CD4-positive, alpha-beta T cell treated with Interleukin-15 for 1 hour (primary cell): ENCODE measurements around the gene DENND1C.

Experiments used
- DNase-seq: peaks from one replicate; pipeline ENCODE4 v3.0.0-alpha.2; 2020

DENND1C gene

GRCh38 chr19:6503407-6504201, 22.0 kb upstream of the DENND1C start:
- no peak for DNase-seq

GRCh38 chr19:6501740-6502648, 20.4 kb upstream of the DENND1C start, which contains the start of gene TUBB4A:
Gene TUBB4A, minus strand, starts transcription at chr19:6502309. Its CDS starts 97 bp downstream, at chr19:6502212.
- DNase-seq: peak; percentile 30

GRCh38 chr19:6500837-6501739, 19.5 kb upstream of the DENND1C start:
- DNase-seq: no peak

- no peak for DNase-seq
Measured at GRCh38 chr19:6499052-6499790, 17.6 kb upstream of the DENND1C start.

DNA sequence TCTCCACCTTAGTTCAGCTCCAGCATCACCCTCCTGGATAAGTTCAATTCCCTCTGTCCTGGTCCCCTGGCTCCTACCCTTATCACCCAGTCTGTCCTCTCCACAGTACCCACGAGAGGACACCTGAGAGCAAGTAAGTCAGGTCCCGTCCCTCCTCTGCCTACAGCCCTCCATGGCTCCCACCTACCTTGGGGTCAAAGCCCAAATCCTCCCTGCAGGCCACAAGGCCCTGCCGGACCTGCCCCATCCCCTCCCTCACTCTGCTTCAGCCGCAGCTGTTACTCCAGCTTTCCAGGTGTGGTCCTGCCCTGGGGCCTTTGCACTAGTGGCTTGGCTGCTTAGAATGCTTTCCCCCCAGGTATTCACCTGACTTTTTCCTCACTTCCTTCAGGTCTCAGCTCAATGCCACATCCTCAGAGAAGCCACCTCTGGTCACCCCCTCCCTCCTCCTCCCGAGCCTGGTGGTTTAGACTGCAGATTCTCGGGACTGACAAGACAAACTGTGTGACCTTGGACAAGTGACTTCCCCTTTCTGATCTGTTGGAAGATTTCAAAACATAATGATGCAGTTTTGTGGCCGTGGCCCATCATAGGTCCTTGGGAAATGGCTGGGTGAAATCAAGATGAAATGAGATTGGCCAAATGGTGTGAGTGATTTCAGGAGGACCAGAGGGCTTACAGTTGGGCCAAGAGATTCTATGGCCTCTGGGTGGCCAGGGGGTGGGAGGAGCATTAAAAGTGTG, 16.9 kb upstream of the DENND1C start:
- DNase-seq: no peak

DNA sequence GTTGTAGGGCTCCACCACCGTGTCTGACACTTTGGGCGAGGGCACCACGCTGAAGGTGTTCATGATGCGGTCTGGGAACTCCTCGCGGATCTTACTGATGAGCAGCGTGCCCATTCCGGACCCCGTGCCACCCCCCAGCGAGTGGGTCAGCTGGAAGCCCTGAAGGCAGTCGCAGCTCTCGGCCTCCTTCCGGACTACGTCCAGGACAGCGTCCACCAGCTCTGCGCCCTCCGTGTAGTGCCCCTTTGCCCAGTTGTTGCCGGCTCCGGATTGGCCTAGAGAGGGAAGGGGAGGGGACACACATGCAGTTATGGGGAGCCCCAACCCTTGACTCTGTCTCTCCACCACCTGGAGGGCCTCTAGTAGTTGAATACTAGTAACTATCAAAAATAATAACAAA, 14.4 kb upstream of the DENND1C start:
- DNase-seq: no peak

DNA sequence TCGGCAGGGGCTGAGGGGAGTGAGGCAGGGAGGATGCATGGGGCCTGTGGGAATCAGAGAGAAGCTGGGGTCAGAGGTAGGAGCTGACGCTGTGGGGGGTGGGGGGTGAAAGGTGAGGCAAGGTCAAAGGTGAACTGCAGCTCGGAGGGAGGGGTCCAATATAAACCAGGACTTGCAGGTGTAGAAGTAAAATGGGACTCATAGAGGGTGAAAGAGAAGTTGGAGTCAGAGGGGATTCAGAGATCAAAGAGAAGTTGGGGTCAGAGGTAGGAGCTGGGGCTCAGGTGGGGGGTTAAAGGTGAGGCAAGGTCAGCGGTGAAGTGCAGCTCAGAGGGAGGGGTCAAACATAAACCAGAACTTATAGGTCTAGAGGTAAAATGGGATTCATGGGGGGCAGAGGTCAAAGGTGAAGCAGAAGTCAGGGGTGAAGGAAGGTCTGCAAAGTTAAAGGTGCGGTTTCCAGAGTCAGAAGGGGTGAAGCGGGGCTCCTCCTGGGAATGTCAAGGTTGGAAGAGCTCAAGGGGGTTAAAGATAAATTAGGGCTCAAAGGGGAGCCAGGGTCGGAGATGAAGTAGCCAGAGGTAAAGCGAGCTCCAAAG, 12.9 kb upstream of the DENND1C start:
- DNase-seq: no peak

DNA sequence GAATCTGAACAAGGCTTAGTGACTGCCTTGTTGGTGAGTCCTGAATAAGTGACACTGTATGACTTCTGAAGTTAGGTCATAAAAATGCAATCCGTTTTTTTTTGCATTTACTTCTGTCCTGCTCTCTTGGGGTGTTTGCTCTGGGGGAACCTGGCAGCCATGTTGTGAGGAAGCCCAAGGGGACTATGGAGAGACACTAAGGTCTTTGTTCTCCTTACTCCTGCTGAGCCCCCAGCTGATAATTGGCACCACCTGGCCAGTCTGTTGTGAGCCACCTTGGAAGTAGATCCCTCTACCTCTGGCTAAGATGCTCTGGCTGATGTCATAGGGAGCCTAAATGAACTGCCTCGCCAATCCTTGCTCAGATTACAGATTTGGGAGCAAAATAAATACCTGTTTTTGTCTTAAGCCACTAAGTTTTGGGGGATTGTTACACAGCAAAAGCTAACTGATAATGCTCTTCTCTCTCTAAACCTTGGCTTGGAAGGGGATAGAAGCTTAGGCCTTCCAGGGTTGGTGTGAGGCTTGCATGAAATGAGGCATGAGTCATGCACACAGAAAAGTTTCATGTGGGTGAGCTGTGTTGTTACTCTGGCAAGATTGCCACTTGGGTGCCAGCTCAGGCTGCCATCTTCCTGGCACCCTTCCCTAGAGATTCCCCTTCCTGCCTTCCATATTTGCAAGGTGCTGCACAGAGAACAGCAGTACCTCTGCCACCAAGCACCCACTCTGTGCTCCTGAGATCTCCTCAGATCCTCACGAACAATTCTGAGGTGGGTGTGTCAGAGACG, 10.4 kb upstream of the DENND1C start:
- DNase-seq: no peak

GRCh38 chr19:6490134-6490533, 8.5 kb upstream of the DENND1C start:
- DNase-seq: no peak

GRCh38 chr19:6489278-6490061, 7.9 kb upstream of the DENND1C start:
- DNase-seq: no peak

- no peak for DNase-seq
Measured at GRCh38 chr19:6484831-6485230, 3.2 kb upstream of the DENND1C start.

DNA sequence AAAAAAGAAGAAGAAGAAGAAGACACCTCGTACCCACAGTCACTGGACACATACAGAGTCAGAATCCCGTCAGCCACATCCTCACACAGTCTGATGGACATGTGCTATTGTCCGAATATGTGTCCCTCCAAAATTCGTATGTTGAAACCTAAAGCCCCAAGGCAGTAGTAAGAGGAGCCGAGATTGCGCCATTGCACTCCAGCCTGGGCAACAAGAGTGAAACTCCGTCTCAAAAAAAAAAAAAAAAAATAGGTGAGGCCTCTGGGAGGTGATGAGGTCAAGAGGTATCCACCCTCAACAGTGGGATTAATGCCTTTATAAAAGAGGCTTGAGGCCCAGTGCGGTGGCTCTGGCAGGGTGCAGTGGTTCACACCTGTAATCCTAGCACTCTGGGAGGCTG, 2.6 kb upstream of the DENND1C start:
- no peak for DNase-seq

- DNase-seq: no peak
Measured at GRCh38 chr19:6483235-6483634, 1.6 kb upstream of the DENND1C start.

DNA sequence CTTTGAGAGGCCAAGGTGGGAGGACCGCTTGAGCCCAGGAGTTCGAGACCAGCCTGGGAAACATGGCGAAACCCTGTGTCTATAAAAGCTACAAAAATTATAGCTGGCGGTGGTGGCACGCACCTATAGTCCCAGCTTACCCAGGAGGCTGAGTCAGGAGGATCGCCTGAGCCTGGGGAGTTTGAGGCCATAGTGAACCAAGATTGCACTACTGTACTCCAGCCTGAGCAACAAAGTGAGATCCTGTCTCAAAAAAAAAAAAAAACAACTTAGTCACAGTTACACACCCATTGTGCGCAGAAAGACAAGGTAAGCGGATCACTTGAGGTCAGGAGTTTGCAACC, 728 bp upstream of the DENND1C start:
- no peak for DNase-seq

GRCh38 chr19:6480848-6481415, 655 bp downstream of the DENND1C start:
- no peak for DNase-seq

DNA sequence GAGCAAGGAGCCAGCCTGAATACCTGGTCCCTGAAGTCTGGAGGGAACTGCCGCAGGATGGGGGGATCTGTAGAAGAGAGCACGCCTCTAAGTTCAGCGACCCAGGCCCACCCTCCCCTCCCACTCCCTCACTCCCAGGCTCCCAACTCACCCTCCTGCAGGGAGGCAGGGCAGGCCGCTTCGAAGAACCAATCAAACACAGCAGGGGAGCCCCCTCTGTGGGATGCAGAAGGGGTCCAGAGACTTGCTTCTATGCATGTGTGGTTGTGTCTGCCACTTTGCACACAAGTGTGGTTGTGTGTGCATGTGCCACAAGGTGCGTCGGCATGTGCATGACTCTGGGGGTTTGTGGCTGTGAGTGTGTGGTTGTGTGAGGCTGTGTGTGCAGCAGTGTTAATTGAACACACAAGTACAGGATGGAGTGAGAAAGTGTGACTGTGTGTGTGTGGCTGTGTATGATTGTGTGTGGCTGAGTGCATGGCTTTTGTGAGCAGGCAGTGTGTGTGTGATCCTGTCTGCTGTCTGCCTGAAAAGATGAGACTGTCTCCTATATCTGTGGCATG, 1.7 kb downstream of the DENND1C start:
- no peak for DNase-seq

DNA sequence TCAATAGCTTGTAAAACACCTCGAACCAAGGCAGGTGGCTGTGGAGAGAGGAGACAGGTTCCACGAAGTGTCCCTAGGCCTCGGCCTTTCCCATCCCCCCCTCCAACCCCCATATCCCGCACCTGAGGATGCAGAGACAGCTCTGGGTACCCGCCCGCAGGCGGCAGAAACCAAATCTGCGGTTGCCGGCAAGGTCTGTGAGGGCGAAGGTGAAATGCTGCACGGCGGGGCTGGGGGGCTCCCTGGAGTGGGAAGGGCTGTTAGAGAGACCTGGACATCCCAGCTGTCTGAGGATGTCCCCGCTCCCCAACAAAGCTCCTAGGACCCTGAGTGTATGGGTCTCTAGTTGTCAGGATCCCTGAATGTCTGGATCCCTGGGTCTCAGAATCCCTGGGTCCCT, 2.8 kb downstream of the DENND1C start:
- no peak for DNase-seq

DNA sequence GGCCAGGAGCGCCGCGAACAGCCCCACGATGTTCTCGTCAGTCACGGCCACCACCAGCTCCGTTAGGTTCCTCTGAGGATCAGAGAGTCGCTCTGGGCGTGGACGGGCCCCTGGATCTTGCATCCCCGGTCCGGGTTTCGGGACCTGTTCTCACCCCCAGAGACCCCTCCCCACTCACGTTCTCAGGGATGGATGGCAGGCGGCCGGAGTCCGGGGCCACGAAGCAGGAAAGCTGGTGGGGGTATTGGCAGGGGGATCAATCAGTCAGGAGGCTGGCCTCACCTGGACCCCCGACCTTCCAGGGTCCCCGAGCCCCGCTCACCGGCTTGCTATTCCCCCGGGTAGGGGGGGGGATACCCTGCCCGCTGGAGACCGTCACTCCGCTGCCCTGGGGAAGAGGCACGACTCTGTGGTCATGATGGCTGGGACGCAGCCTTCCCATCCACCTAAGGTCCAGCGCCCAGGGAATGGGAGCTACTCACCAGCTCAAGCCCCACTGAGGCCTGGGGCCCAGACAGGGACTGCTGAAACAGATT, 4.6 kb downstream of the DENND1C start:
- no peak for DNase-seq
